PC-3 (cell line): ENCODE results near the gene AGO3. TPM values are rescaled to one million over a fixed set of nuclear protein-coding genes. Genes with fewer than 3 reads are reported as not detected.
"Not testable (repeated sequence)": the region's sequence is repeated elsewhere in the genome, so short reads cannot be mapped to it uniquely, and the experiment has no call there.

ENCODE experiments used
- ATAC-seq: fragments of 200-7000 bp; cut with Tn5 transposase; 2 replicates; pipeline ENCODE4 v1.9.1; 2020; ENCODE audit warnings: mild to moderate bottlenecking, moderate library complexity
- BruUV-seq: library from RNA; stranded (reverse); fragments of 400-500 nt; replicated peaks from 2 replicates; lab custom pipeline; 2021; lab: Mats Ljungman, UMichigan
- CTCF ChIA-PET: fragments of 300-600 bp; sonication (Branson Sonifier 250); formaldehyde crosslinking; loops from one replicate; lab custom pipeline; 2022; ENCODE audit warnings: antibody characterized with exemption; lab: Charles Lee
- POLR2A ChIA-PET: fragments of 300-600 bp; sonication (Branson Sonifier 250); formaldehyde crosslinking; loops from one replicate; lab custom pipeline; 2022; ENCODE audit warnings: antibody characterized with exemption; ENCODE audit not compliant: unreplicated experiment; lab: Charles Lee
- DNase-seq: peaks from one replicate; pipeline ENCODE4 v3.0.0-alpha.2; 2015
- H2AFZ ChIP-seq: fragments of 300-600 bp; sonication (generic); 2 replicates; pipeline ENCODE4 v1.6.0; 2016; ENCODE audit warnings: antibody characterized with exemption, low read length
- H3F3A ChIP-seq: fragments of 300-600 bp; sonication (generic); one replicate; pipeline ENCODE4 v1.6.0; 2017; ENCODE audit warnings: antibody characterized with exemption, low read length, control low read depth, mild to moderate bottlenecking; ENCODE audit not compliant: unreplicated experiment
- H3K27ac ChIP-seq: fragments of 300-600 bp; sonication (generic); 2 replicates; pipeline ENCODE4 v1.5.1; 2016; ENCODE audit warnings: mild to moderate bottlenecking, low read length
- H3K27me3 ChIP-seq: fragments of 300-600 bp; sonication (generic); 2 replicates; pipeline ENCODE4 v1.6.1; 2016; ENCODE audit warnings: low read length, mixed read lengths
- H3K36me3 ChIP-seq: fragments of 300-600 bp; sonication (generic); 2 replicates; pipeline ENCODE4 v1.6.1; 2016; ENCODE audit warnings: low read depth, mixed run types, low read length, mixed read lengths
- H3K4me1 ChIP-seq: fragments of 300-600 bp; sonication (generic); 2 replicates; pipeline ENCODE4 v1.5.1; 2016; ENCODE audit warnings: low read length; ENCODE audit not compliant: insufficient read depth
- H3K4me2 ChIP-seq: fragments of 300-600 bp; sonication (generic); 2 replicates; pipeline ENCODE4 v1.6.0; 2016; ENCODE audit warnings: low read length
- H3K4me3 ChIP-seq: fragments of 300-600 bp; sonication (generic); 2 replicates; pipeline ENCODE4 v1.5.1; 2016; ENCODE audit warnings: mild to moderate bottlenecking, low read length, mixed read lengths
- H3K79me2 ChIP-seq: fragments of 300-600 bp; sonication (generic); 2 replicates; pipeline ENCODE4 v1.6.1; 2017; ENCODE audit warnings: low read length, mixed read lengths
- H3K9ac ChIP-seq: fragments of 300-600 bp; sonication (generic); 2 replicates; pipeline ENCODE4 v1.6.0; 2016; ENCODE audit warnings: mild to moderate bottlenecking, low read length
- H3K9me2 ChIP-seq: fragments of 300-600 bp; sonication (generic); replicated peaks from 2 replicates; pipeline ENCODE4 v1.6.1; 2016; ENCODE audit warnings: mixed run types, low read length, mixed read lengths
- H3K9me3 ChIP-seq: fragments of 300-600 bp; sonication (generic); 2 replicates; pipeline ENCODE4 v1.6.1; 2016; ENCODE audit warnings: low read length, mixed read lengths
- H4K20me1 ChIP-seq: fragments of 300-600 bp; sonication (generic); 2 replicates; pipeline ENCODE4 v1.6.1; 2016; ENCODE audit warnings: low read length, mixed read lengths
- EZH2 ChIP-seq: fragments of 300-600 bp; sonication (generic); IDR thresholded peaks from one replicate; pipeline ENCODE4 v1.6.1; 2017; ENCODE audit warnings: antibody characterized with exemption, mild to moderate bottlenecking, low read length; ENCODE audit not compliant: unreplicated experiment
- EZH2phosphoT487 ChIP-seq: fragments of 300-600 bp; sonication (generic); IDR thresholded peaks from 2 replicates; pipeline ENCODE4 v1.6.1; 2018; ENCODE audit warnings: mild to moderate bottlenecking, antibody characterized with exemption, low read length, borderline replicate concordance
- intact Hi-C: fragments of 100-400 bp; cut with micrococcal nuclease; formaldehyde crosslinking; loops from 2 replicates; pipeline ENCODE4 v1.9.0; 2023
- total RNA-seq: library from RNA; depleted of rRNA; stranded (reverse); fragments of >200 nt; gene quantifications from 2 replicates; pipeline ENCODE4 v1.2.3, GENCODE V29; 2014
- TF ChIP-seq, protein P1 (sequence below): fragments of 300-600 bp; sonication (generic); conservative IDR thresholded peaks from 2 replicates; pipeline ENCODE4 v1.5.1; 2017; ENCODE audit warnings: antibody characterized with exemption, low read depth, mild to moderate bottlenecking, low read length

AGO3 gene
- total RNA-seq, 1 experiment from 2014 or later: 17.7 TPM

GRCh38 chr1:35959304-35959703, 28.4 kb downstream of the AGO3 start:
- no peaks in the 10 kb centered on the region for H3K9me2 ChIP-seq
- H3K36me3 ChIP-seq: no peaks in the 10 kb centered on the region
- no peaks in the 10 kb centered on the region for H4K20me1 ChIP-seq
- TF ChIP-seq EZH2 (no peak), EZH2phosphoT487 (no peak)
- TF ChIP-seq, protein P1, sequence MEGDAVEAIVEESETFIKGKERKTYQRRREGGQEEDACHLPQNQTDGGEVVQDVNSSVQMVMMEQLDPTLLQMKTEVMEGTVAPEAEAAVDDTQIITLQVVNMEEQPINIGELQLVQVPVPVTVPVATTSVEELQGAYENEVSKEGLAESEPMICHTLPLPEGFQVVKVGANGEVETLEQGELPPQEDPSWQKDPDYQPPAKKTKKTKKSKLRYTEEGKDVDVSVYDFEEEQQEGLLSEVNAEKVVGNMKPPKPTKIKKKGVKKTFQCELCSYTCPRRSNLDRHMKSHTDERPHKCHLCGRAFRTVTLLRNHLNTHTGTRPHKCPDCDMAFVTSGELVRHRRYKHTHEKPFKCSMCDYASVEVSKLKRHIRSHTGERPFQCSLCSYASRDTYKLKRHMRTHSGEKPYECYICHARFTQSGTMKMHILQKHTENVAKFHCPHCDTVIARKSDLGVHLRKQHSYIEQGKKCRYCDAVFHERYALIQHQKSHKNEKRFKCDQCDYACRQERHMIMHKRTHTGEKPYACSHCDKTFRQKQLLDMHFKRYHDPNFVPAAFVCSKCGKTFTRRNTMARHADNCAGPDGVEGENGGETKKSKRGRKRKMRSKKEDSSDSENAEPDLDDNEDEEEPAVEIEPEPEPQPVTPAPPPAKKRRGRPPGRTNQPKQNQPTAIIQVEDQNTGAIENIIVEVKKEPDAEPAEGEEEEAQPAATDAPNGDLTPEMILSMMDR: no peak
- H3K79me2 ChIP-seq: no peaks in the 10 kb centered on the region
- no peak overlapping the region for H3K27ac ChIP-seq
- H3K4me2 ChIP-seq: no peak overlapping the region
- intact Hi-C loops: no loop called here
- CTCF ChIA-PET: no interaction called here
- no peaks in the 10 kb centered on the region for H3K9me3 ChIP-seq
- H3K4me1 ChIP-seq: no peaks in the 10 kb centered on the region
- POLR2A ChIA-PET: no interaction called here
- H3K9ac ChIP-seq: no peak overlapping the region
- no peak overlapping the region for H2AFZ ChIP-seq
- ATAC-seq (no peak), DNase-seq (no peak)
- H3K27me3 ChIP-seq: no peaks in the 10 kb centered on the region
- no peak overlapping the region for H3K4me3 ChIP-seq
- no TSS peak for BruUV-seq
- H3F3A ChIP-seq: no peaks in the 10 kb centered on the region

DNA sequence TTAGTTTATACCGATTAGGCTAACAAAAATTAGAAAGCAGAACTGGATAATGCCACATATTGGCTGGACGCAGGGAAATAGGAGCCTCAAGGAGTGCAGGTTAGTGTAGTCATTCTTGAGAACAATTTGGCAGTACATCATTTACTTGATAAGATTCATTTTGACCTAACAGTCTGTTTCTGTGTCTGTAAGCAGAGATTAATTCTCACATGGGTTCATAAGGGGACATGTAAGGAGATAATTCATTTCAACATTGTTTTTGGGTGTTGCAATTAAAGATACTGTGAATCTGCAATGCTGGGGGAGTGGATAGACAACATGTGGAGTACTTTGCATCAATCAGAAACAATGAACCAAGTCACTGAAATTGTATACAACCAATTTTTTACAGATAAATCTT, 32.0 kb downstream of the AGO3 start:
- Histone ChIP-seq H3K9me2 (no peaks in the 10 kb centered on the region), H3K27ac (no peak overlapping the region), H3K79me2 (0 out of 2 replicates have a peak, but pooled peaks cover 3% of the 10 kb centered on the region), H3K4me1 (no peaks in the 10 kb centered on the region), H3K9me3 (no peaks in the 10 kb centered on the region), H3K27me3 (no peaks in the 10 kb centered on the region), H2AFZ (no peak overlapping the region), H3K4me2 (no peak overlapping the region), H4K20me1 (no peaks in the 10 kb centered on the region), H3F3A (no peaks in the 10 kb centered on the region), H3K36me3 (no peaks in the 10 kb centered on the region; the same call in 1 of the 2 replicates), H3K9ac (no peak overlapping the region), H3K4me3 (no peak overlapping the region)
- ATAC-seq: no peak
- intact Hi-C loops: no loop called here
- TF ChIP-seq, protein P1: no peak
- no peak for TF ChIP-seq EZH2
- no peak for TF ChIP-seq EZH2phosphoT487
- CTCF ChIA-PET: no interaction called here
- no TSS peak for BruUV-seq
- DNase-seq: no peak
- POLR2A ChIA-PET: no interaction called here

DNA sequence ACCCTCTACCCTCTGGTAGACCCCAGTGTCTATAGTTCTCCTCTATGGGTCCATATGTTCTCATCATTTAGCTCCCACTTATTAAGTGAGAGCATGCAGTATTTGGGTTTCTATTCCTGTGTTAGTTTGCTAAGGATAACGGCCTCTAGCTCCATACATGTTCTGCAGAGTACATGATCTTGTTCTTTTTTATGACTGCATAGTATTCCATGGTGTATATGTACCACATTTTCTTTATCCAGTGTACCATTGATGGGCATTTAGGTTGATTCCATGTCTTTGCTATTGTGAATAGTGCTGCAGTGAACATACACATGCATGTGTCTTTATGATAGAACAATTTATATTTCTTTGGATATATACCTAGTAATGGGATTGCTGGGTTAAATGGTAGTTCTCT, 33.4 kb downstream of the AGO3 start:
- H3K4me1 ChIP-seq, H4K20me1 ChIP-seq, H3K4me2 ChIP-seq, H3K9me2 ChIP-seq, POLR2A ChIA-PET, ATAC-seq, H3K79me2 ChIP-seq, DNase-seq, H3K27me3 ChIP-seq, H2AFZ ChIP-seq, H3F3A ChIP-seq, H3K4me3 ChIP-seq, H3K9me3 ChIP-seq, CTCF ChIA-PET, BruUV-seq, H3K9ac ChIP-seq, intact Hi-C loops, H3K27ac ChIP-seq, H3K36me3 ChIP-seq: not testable (repeated sequence)
